Measurements from ENCODE around the gene SDK1.
"Not testable (repeated sequence)": the region's sequence is repeated elsewhere in the genome, so short reads cannot be mapped to it uniquely, and the experiment has no call there.

The SDK1 gene

GRCh38 chr7:4234886-4235285 lies 933.8 kb downstream of the SDK1 start:
- Histone ChIP-seq H3K9me3 (ENCODE audit: control insufficient read depth, insufficient read depth, low read length) (peaks cover 26% of the 10 kb centered on the region; the same call in 1 of the 2 replicates), H3F3A (ENCODE audit: control insufficient read depth, insufficient read depth) (no peaks in the 10 kb centered on the region), H3K27me3 (ENCODE audit: control insufficient read depth, low read length) (no peaks in the 10 kb centered on the region), H3K27ac (ENCODE audit: low read depth, low read length) (no peak overlapping the region), H3K4me2 (ENCODE audit: low read length) (no peak overlapping the region), H3K79me2 (ENCODE audit: control insufficient read depth, low read length) (no peaks in the 10 kb centered on the region), H4K20me1 (ENCODE audit: control insufficient read depth, insufficient read depth, low read depth, low read length) (no peaks in the 10 kb centered on the region), H3K36me3 (ENCODE audit: control insufficient read depth, low read length) (no peaks in the 10 kb centered on the region), H3K9me2 (replicated peaks; ENCODE audit: control insufficient read depth, low read length) (no peaks in the 10 kb centered on the region), H3K4me1 (ENCODE audit: control insufficient read depth, low read length) (no peaks in the 10 kb centered on the region), H3K4me3 (ENCODE audit: low read length) (no peak overlapping the region)
- TF ChIP-seq, protein P1, sequence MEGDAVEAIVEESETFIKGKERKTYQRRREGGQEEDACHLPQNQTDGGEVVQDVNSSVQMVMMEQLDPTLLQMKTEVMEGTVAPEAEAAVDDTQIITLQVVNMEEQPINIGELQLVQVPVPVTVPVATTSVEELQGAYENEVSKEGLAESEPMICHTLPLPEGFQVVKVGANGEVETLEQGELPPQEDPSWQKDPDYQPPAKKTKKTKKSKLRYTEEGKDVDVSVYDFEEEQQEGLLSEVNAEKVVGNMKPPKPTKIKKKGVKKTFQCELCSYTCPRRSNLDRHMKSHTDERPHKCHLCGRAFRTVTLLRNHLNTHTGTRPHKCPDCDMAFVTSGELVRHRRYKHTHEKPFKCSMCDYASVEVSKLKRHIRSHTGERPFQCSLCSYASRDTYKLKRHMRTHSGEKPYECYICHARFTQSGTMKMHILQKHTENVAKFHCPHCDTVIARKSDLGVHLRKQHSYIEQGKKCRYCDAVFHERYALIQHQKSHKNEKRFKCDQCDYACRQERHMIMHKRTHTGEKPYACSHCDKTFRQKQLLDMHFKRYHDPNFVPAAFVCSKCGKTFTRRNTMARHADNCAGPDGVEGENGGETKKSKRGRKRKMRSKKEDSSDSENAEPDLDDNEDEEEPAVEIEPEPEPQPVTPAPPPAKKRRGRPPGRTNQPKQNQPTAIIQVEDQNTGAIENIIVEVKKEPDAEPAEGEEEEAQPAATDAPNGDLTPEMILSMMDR (IDR thresholded peaks at IDR 0.05; ENCODE audit: low read depth, low read length, poor library complexity, severe bottlenecking): no peak
- no peak for TF ChIP-seq EZH2phosphoT487 (IDR thresholded peaks at IDR 0.05; ENCODE audit: borderline replicate concordance, low read length)

GRCh38 chr7:4235596-4235995 lies 934.5 kb downstream of the SDK1 start:
- no peaks in the 10 kb centered on the region for H3F3A ChIP-seq (ENCODE audit: control insufficient read depth, insufficient read depth)
- H3K79me2 ChIP-seq (ENCODE audit: control insufficient read depth, low read length): no peaks in the 10 kb centered on the region
- no peaks in the 10 kb centered on the region for H3K27me3 ChIP-seq (ENCODE audit: control insufficient read depth, low read length)
- H3K36me3 ChIP-seq (ENCODE audit: control insufficient read depth, low read length): no peaks in the 10 kb centered on the region
- H3K4me3 ChIP-seq (ENCODE audit: low read length): no peak overlapping the region
- H3K4me2 ChIP-seq (ENCODE audit: low read length): no peak overlapping the region
- H3K27ac ChIP-seq (ENCODE audit: low read depth, low read length): no peak overlapping the region
- H3K9me2 ChIP-seq (replicated peaks; ENCODE audit: control insufficient read depth, low read length): no peaks in the 10 kb centered on the region
- no peak for TF ChIP-seq EZH2phosphoT487 (IDR thresholded peaks at IDR 0.05; ENCODE audit: borderline replicate concordance, low read length)
- TF ChIP-seq, protein P1 (IDR thresholded peaks at IDR 0.05; ENCODE audit: low read depth, low read length, poor library complexity, severe bottlenecking): no peak
- peaks cover 26% of the 10 kb centered on the region; the same call in 1 of the 2 replicates for H3K9me3 ChIP-seq (ENCODE audit: control insufficient read depth, insufficient read depth, low read length)
- no peaks in the 10 kb centered on the region for H4K20me1 ChIP-seq (ENCODE audit: control insufficient read depth, insufficient read depth, low read depth, low read length)
- no peaks in the 10 kb centered on the region for H3K4me1 ChIP-seq (ENCODE audit: control insufficient read depth, low read length)

GRCh38 chr7:4236389-4236788 lies 935.3 kb downstream of the SDK1 start:
- Histone ChIP-seq H3K79me2 (ENCODE audit: control insufficient read depth, low read length) (no peaks in the 10 kb centered on the region), H3K4me2 (ENCODE audit: low read length) (no peak overlapping the region), H3K27me3 (ENCODE audit: control insufficient read depth, low read length) (no peaks in the 10 kb centered on the region), H3K9me2 (replicated peaks; ENCODE audit: control insufficient read depth, low read length) (no peaks in the 10 kb centered on the region), H3F3A (ENCODE audit: control insufficient read depth, insufficient read depth) (no peaks in the 10 kb centered on the region), H4K20me1 (ENCODE audit: control insufficient read depth, insufficient read depth, low read depth, low read length) (no peaks in the 10 kb centered on the region), H3K9me3 (ENCODE audit: control insufficient read depth, insufficient read depth, low read length) (peaks cover 28% of the 10 kb centered on the region; the same call in 1 of the 2 replicates), H3K4me1 (ENCODE audit: control insufficient read depth, low read length) (no peaks in the 10 kb centered on the region), H3K36me3 (ENCODE audit: control insufficient read depth, low read length) (no peaks in the 10 kb centered on the region), H3K27ac (ENCODE audit: low read depth, low read length) (no peak overlapping the region), H3K4me3 (ENCODE audit: low read length) (no peak overlapping the region)
- TF ChIP-seq, protein P1 (IDR thresholded peaks at IDR 0.05; ENCODE audit: low read depth, low read length, poor library complexity, severe bottlenecking): no peak
- no peak for TF ChIP-seq EZH2phosphoT487 (IDR thresholded peaks at IDR 0.05; ENCODE audit: borderline replicate concordance, low read length)

GRCh38 chr7:4236873-4237272 lies 935.8 kb downstream of the SDK1 start:
- peaks cover 32% of the 10 kb centered on the region; the same call in 1 of the 2 replicates for H3K9me3 ChIP-seq (ENCODE audit: control insufficient read depth, insufficient read depth, low read length)
- not testable (repeated sequence) for H3K4me2 ChIP-seq (ENCODE audit: low read length); H3F3A ChIP-seq (ENCODE audit: control insufficient read depth, insufficient read depth); H3K4me3 ChIP-seq (ENCODE audit: low read length); H4K20me1 ChIP-seq (ENCODE audit: control insufficient read depth, insufficient read depth, low read depth, low read length); H3K4me1 ChIP-seq (ENCODE audit: control insufficient read depth, low read length); H3K27me3 ChIP-seq (ENCODE audit: control insufficient read depth, low read length); H3K27ac ChIP-seq (ENCODE audit: low read depth, low read length); H3K36me3 ChIP-seq (ENCODE audit: control insufficient read depth, low read length); H3K9me2 ChIP-seq (replicated peaks; ENCODE audit: control insufficient read depth, low read length); H3K79me2 ChIP-seq (ENCODE audit: control insufficient read depth, low read length)

Data from DOHH2 (cell line).